ENCODE data around the gene ZNF10.

Gene ZNF10

DNA sequence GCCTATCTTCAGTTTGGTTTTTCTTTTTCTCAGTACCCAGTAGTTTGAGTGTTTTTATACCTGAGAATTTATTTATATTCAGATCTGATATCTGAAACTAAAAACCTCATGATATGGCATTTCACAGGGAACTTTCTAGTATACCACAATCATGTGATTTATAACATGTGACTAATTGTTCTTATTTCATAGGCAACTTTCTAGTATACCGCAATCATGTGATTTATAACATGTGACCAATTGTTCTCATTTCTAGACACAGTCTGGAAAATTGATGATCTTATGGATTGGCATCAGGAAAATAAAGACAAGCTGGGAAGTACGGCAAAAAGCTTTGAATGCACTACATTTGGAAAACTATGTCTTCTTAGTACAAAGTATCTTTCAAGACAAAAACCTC lies 71.5 kb downstream of the ZNF10 start:
- DNase-seq (ENCODE audit: low spot score), result no peak

DNA sequence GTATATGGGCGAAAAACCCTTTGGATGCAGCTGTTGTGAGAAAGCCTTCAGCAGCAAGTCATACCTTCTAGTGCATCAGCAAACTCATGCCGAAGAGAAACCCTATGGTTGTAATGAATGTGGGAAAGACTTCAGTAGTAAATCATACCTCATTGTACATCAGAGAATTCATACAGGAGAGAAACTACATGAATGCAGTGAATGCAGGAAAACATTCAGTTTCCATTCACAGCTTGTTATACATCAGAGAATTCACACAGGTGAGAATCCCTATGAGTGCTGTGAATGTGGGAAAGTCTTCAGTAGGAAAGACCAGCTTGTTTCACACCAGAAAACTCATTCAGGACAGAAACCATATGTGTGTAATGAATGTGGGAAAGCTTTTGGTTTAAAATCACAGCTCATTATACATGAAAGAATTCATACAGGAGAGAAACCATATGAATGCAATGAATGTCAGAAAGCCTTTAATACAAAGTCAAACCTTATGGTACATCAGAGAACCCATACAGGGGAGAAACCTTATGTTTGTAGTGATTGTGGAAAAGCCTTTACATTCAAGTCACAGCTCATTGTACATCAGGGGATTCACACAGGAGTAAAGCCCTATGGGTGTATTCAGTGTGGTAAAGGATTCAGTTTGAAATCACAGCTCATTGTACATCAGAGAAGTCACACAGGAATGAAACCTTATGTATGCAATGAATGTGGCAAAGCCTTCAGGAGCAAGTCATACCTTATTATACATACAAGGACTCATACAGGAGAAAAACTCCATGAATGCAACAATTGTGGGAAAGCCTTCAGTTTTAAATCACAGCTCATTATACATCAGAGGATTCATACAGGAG lies 72.3 kb downstream of the ZNF10 start:
- no peak for DNase-seq (ENCODE audit: low spot score)

DNA sequence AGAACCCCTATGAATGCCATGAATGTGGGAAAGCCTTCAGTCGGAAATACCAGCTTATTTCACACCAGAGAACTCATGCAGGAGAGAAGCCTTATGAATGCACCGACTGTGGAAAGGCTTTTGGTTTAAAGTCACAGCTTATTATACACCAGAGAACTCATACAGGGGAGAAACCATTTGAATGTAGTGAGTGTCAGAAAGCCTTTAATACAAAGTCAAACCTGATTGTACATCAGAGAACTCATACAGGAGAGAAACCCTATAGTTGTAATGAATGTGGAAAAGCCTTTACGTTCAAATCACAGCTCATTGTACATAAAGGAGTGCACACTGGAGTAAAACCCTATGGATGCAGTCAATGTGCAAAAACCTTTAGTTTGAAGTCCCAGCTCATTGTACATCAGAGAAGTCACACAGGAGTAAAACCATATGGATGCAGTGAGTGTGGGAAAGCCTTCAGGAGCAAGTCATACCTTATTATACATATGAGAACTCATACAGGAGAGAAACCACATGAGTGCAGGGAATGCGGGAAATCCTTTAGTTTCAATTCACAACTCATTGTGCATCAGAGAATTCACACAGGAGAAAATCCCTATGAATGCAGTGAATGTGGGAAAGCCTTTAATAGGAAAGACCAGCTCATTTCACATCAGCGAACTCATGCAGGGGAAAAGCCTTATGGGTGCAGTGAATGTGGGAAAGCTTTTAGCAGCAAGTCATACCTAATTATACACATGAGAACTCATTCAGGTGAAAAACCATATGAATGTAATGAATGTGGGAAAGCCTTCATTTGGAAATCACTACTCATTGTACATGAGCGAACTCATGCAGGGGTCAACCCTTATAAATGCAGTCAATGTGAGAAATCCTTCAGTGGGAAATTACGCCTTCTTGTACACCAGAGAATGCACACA lies 73.2 kb downstream of the ZNF10 start:
- no peak for DNase-seq (ENCODE audit: low spot score)

DNA sequence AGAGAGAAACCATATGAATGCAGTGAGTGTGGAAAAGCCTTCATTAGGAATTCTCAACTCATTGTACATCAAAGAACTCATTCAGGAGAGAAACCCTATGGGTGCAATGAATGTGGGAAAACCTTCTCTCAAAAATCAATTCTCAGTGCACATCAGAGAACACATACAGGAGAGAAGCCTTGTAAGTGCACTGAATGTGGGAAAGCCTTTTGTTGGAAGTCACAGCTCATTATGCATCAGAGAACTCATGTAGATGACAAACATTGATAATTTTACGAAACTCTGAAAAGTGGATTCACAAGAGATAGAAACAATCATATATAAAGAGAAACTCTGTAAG lies 73.8 kb downstream of the ZNF10 start:
- DNase-seq (ENCODE audit: low spot score), result no peak

DNA sequence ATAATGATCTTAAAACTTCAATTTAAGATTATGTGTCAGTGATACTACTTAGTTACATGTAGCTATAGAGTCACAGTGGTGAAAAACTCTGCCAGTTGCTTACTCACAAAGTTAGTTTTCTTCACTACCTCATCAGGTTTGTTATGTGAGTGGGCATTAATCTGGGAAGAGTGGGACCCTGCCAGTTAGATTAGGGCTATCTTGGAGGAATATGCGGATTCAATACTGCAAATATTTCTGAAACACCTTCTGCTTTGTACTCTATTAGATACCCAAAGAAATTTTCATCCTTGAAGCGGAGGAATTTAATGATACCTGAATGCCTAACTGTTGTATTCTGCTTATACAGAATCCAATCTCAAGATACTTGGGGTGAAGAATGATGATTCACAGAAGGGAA lies 76.0 kb downstream of the ZNF10 start:
- no peak for DNase-seq (ENCODE audit: low spot score)
